ENCODE results near the gene TNNT3.

Gene TNNT3

DNA sequence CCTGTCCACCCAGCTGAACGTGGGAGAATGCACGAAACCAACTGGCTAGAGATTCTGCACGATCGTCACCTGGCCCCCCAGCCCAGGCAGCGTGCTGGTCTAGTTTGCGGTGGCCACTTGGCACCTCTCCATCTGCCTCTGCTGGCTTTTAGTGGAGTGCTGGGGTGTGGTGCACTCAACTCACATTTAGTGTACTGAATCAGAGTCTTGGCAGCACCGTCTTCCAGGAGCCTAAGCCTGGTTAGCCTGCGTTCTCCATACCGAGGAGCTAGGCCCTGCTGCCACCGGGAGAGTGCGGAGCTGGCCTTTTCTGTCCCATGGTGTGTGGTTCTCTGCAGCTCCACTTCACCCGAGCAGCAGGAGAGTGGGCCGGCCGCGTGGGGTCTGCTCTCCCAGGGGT, 30.4 kb downstream of the TNNT3 start:
- no peak for DNase-seq

DNA sequence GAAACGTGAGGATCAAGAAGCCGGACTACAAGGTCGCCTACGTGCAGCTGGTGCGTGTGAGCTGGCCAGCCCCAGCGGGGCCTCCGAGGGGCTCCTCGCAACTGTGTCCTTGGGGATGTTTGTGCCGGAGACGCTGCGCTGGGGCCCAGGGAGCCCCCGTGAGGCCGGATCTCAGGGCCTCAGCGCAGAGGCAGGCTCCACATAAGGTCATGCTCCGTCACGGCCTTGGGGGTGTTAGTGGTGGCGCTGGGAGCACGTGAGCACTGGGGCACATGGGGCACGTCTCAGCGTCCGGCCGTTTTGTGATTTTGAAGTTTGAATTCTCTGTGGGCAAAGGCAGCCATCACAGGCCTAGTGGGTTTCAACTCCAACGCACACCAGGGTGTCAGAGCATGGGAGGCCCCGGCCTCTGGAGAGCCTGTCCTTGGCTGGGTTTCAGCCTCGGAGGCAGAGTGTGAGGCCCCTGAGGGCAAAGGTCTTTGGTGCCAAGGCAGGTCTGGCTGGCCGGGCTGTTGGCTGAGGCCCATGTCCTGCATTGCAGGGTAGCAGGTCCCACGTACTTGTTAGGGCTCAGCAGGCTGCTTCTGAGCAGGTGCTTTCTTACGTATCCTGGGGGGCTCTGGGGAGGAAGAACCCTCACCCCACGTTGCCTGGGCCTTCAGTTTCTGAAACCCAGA, 33.4 kb downstream of the TNNT3 start:
- no peak for DNase-seq

DNA sequence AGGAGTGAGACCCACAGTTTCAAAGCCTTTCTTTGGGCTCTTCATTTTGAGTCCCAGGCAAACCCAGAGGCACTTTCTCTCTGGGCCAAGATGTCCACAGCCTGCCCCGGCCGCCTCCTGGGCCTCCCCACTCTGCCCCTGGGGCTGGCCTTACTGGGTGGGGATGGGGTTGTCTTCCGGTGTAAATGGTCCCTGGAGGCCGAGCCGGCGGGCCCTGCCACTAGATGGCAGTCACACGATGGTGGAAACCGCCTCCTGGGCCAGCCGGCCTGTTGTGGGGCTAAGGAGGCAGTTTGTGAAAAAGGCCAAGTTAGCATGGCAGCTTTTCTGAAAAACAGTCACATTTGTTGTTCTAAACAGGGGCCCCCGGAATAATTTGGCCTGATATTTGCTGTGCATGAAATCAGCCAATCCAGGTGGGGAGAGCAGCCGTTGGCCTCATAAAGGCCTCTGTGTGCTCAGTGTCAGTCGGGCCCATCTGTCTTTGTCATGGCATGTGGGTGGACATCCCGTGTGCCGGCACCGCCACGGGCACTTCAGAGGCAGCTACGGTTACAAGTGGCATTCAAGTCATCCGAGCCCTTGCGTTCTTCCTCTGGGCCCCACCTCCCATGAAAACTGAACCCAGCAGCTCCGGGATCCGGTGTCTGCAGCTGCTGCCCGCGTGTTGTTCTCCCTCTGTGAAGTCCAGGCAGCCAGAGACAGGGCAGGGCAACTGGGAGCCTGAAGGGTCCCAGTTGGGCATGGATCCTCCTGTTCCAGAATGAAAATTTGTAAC, 34.2 kb downstream of the TNNT3 start:
- DNase-seq, result no peak

GRCh38 chr11:1958367-1958766, 38.9 kb downstream of the TNNT3 start:
- DNase-seq, result no peak

DNA sequence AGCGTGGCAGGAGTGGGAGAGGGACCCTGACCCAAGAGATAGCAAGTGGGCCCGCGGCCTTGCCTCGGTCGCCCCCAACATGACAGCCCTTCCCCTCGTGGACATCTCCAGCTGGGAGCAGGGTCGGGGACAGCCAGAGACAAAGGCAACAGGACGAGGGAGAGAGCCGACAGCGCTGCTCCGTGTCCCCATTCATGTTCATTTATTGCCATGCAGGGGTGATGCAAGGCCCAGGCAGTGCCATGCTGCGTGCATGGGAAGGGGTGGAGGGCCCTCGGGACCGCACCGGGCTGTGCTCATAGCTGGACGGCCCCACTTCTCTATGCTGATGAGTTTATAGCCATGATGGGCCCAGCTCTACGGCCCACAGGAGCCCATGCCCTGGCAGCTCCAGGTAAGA, 40.3 kb downstream of the TNNT3 start:
- no peak for DNase-seq

DNA sequence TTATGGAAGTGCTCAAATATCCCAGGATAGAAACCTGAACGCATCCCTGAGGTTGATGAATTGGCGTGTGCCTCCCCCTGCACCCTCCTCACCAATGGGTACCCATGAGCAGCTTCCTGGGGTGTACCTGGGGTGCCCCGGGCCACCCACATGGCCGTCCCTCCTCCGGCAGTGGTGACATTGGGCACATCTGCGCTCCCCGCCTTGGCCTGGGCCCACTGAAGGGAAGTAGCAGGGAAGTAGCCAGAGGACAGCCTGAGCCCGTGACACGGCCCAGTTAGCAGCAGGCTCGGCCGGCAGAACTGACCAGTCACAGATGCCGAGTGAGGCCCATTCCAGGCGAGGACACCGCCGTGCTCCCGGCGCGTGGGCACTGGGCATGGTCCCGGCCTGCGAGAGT, 44.4 kb downstream of the TNNT3 start:
- no peak for DNase-seq

- no peak for DNase-seq
Measured at GRCh38 chr11:1964348-1964747, 44.8 kb downstream of the TNNT3 start.

DNA sequence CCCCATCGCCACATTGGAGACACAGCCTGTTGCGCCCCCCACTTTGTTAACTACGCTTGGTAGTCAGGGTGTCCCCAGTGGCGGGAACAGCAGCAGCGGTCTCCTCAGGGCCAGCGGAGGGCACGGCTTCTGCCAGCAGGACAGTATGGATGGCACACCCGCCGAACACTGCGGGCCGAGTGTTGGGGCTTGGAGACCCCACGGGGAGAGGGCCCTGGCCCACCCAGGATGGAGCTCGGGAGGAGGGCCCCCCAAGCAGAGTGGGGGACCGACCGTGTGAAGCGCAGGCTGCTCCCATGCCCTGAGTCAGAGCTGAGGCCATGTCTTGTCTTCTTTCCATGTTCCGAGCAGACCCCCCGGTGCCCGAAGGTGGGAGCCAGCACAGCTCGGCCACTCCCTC, 45.5 kb downstream of the TNNT3 start:
- no peak for DNase-seq

DNA sequence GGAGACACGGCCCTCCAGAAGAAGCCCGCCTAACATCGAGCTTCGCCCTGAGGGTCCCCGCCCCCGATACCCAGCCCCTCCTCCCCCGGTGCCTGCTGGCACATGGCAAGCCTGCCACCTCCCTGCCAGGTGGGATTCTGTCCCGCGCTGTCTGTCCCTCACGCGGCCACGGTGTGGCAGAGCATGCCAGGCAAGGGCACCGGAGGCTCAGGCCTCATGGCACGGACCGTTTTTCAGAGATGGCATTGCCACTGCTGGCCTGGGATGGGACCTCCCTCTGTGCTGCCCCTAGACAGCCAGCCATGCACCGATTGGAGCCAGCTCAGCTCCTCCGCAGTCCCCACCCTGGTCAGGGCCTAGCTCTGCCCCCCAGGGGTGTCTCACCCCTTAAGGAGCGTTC, 47.0 kb downstream of the TNNT3 start:
- DNase-seq, result no peak

DNA sequence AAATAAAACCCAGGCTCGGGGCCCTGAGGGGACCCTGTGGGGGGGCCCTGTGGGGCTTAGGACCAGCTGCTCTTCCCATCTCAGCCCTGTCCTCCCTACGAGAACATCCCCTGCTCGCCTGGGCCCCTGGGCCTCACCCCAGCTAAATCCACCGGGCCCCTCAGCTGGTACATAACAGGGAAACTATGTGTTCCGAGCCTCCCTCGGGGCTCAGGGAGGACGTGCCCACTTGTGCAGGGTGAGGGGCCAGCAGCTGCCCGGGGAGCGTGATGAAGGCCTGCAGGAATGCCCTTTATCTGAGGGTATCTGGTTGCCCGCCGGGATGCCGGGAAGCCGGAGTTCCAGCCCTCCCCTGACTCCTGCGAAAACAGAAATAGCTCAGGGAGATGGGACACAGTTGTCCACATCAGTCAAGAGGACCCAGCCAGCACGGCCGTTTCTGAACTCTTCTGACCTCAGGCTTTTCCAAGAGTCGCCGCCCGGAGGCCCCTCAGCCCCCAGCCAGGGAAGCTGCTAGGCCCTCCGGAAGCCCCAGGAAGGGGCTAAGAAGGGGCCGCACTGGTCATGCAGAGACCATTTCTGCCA, 48.2 kb downstream of the TNNT3 start:
- DNase-seq, result no peak

DNA sequence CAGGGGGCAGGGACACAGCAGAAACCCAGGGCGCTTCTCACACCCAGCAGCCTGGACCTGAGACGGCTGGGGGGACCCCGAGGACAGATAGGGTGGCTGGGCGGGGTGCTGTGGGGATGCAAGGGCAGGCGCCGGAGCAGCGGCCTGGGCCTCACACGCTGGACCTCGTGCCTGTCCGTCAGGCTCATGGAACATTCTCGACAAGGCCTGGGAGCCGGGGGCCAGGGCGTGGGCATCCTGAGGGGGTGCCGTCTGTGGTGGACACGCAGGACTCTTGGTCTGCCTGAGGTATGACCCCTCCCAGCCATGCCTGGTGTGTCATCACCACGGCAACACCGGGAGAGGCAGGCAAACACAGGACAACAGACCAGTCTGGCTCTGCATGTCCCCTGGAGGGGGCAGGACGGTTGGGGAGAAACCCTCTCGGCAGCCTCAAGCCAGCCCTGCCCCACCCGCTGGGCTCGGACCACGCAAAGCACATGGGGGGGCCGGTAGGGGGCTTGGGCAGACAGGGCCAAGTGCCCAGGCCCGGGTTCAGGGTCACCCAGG, 49.0 kb downstream of the TNNT3 start:
- DNase-seq, result no peak

DNA sequence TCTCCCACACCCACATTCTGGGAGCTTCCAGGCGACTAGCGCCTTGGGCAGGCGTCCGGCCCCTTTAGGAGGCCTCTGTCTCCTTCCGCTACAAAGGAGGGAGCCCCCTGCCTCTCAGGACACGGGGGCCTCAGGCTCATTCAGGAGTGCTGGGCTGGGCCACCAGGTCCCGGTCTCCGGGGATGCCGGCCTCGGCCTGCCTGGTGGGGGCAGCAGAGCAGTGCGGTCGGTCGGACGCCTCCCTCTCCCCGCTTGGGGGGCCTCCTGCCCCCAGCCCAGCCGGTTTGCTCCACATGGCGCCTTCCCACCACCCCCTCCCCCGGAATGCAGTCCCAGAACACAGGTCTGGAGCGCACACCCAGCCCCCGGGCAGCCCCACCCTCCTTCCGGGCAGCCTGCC, 49.5 kb downstream of the TNNT3 start:
- no peak for DNase-seq

GRCh38 chr11:1969776-1970175, 50.3 kb downstream of the TNNT3 start:
- DNase-seq, result no peak

- DNase-seq, result no peak
Measured at GRCh38 chr11:1970956-1971355, 51.5 kb downstream of the TNNT3 start.

GRCh38 chr11:1975185-1975584, 55.7 kb downstream of the TNNT3 start:
- no peak for DNase-seq

DNA sequence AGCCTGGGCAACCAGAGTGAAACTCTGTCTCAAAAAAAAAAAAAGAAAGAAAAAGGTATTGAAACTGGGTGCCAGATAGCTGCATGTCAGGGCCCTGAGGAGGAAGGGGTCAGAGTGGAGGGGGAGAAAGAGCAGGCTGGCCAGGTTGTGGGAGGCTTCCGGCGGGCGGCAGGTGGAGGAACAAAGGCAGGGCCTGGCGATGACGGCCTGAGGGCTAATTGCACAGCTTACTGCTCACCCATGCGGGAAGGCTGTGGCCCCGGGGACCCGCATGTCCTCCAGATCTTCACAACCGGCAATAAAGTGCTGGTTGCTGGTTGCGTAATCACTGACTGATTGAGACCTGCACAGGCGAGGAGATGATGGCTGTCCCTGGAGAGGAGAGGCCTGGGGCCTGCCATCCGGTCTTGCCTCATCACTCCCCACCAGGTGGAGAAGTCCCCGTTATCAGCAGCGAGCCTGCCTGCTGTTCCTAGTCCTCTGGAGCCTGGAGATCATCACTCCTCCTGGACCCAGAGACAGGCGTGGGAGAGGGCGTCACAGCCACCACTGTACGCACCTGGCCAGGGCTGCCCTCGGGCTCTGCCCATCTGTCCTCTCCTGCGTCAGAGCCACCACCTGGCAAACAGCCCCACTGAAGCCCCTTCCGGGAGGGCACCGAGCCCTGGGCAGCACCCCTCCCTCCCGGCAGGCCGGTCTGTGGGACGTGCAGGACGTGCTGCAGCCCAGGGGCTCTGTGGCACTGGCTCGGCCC, 59.4 kb downstream of the TNNT3 start:
- no peak for DNase-seq

DNA sequence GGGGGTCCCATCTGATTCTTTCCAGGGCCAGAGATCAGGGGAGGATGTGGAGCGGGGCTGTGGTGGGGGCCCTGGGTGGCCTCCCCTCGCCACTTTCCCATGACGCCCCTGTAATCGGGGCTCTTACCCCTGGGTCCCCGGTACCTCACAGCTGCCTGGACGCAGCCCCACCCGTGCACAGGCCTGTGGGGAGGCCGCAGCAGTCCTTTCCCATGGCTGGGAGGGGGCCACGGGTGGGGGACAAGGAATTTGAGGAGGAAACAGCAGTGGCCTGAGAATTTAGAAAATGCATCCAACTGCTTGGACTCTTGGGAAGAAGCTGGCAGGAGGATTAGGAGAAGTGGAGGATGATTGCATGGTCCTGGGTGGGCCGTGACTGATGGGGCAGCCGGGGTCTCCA, 60.1 kb downstream of the TNNT3 start:
- no peak for DNase-seq

DNA sequence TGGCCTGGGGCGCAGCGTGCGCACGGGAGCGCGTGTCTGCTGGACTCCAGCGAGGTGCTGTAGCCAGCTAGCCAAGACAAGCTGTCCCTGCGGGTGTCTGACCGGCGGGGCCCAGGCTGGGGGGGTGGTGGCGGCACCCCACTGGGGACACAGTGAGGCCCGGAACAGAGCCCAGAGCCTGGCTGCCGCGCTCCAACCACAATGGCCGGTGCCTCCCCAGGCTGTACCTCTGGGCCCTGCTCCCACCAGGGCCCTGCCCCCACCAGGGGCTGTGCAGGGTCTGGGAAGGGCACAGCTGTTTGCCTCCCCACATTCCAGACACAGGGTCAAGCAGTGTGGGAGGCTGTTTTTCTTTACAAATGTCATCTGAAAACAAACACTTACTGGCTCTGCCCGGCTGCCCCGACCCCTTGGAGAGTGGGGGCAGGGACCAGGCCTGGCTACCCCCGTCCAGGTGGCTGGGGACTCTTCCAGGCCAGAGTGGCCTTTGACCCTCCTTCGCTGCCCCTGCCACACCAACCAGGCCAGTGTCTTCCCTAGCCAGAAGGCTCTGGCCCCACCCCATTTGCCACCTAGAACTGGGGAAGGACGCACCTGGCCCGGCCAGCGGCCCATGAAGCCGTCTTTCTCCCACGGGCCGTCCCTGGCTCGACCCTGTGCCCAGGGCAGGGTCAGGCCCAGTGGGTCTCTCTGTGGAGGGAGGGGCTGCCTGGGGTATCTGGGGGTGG, 63.5 kb downstream of the TNNT3 start:
- no peak for DNase-seq

- no peak for DNase-seq
Measured at GRCh38 chr11:1983601-1983961, 64.1 kb downstream of the TNNT3 start.

DNA sequence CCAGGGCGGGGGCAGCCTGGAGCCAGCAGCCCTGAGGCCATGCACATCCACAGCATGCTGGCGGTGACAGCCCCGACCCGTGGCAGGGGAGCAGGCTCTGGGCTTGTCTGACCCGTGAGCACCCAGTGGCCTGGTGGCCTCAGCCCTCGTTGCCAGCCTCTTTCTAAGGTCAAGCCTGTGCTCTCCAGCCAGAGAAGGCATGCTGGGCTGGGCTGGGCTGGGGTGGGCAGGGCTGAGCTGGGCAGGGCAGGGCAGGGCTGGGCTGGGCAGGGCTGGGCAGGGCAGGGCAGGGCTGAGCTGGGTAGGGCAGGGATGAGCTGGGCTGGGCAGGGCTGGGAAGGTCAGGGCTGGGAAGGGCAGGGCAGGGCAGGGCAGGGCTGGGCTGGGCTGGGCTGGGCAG, 67.5 kb downstream of the TNNT3 start:
- DNase-seq, result no peak

DNA sequence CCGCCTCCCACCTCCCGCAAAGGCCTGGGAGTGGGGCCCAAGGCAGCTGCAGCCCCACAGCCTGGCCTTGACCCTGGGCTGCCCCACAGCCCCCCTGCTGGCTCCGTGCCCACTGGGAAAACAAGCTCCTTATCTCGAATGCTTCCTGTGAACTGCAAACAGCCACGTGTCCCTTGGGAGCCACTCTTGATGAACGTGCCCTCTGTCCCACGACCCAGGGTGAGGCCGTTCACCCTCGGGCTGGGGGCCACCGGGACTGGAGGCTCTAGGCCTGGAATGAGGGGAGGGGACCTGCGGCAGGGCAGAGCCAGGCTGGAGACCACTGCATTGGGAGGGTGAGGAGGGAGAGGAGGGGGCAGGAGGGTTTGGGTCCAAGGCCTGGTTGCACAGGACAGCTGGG, 68.7 kb downstream of the TNNT3 start:
- DNase-seq, result no peak
